ENCODE measurements around the gene MDGA2.

GRCh38 chr14:46840944-46841720, 834.3 kb downstream of the MDGA2 start:
- TF ChIP-seq TCF12 (IDR thresholded peaks at IDR 0.05), result no peak
- TF ChIP-seq CTCF (IDR thresholded peaks at IDR 0.05), result no peak
- no peak for TF ChIP-seq EP300 (IDR thresholded peaks at IDR 0.05; ENCODE audit: borderline replicate concordance in 1 of 2, low read depth in 1 of 2, low read length in 1 of 2)
- TF ChIP-seq ZBTB33 (IDR thresholded peaks at IDR 0.05; ENCODE audit: borderline replicate concordance, low read depth), result no peak
- TF ChIP-seq TEAD4 (IDR thresholded peaks at IDR 0.05; ENCODE audit: borderline replicate concordance, insufficient read depth), result no peak
- TF ChIP-seq USF1 (IDR thresholded peaks at IDR 0.05; ENCODE audit: borderline replicate concordance, low read depth), result no peak
- no peak for TF ChIP-seq REST (IDR thresholded peaks at IDR 0.05; ENCODE audit: low read depth, low read length)
- TF ChIP-seq NRF1 (IDR thresholded peaks at IDR 0.05; ENCODE audit: low read depth, low read length), result no peak
- TF ChIP-seq MXI1 (IDR thresholded peaks at IDR 0.05; ENCODE audit: low read depth, low read length), result no peak
- no peak for TF ChIP-seq MEF2A (IDR thresholded peaks at IDR 0.05; ENCODE audit: borderline replicate concordance, low read depth)

All from SK-N-SH (cell line).